H1 (cell line): ENCODE results near the gene SLFN13. TPM values are rescaled to one million over a fixed set of nuclear protein-coding genes. Genes with fewer than 3 reads are reported as not detected.

ENCODE experiments used
- JUND ChIP-seq: IDR thresholded peaks from 2 replicates; pipeline ENCODE4 v1.6.1; 2011; ENCODE audit warnings: mild to moderate bottlenecking, improper control_type of control experiment, low read length
- POLR2A ChIP-seq, 2 experiments: IDR thresholded peaks; 1 replicate in 1 of 2; 2 replicates in 1 of 2; pipeline ENCODE4 v1.6.1; 2011; ENCODE audit warnings: low read depth in 2 of 2, low read length in 2 of 2, mild to moderate bottlenecking in 2 of 2; ENCODE audit errors: control extremely low read depth in 1 of 2
- POLR2AphosphoS5 ChIP-seq: IDR thresholded peaks from 2 replicates; pipeline ENCODE4 v1.6.1; 2011; ENCODE audit warnings: low read depth, low read length
- TAF1 ChIP-seq: IDR thresholded peaks from 2 replicates; pipeline ENCODE4 v1.6.1; 2011; ENCODE audit warnings: mild to moderate bottlenecking, low read depth, low read length
- YY1 ChIP-seq: IDR thresholded peaks from 2 replicates; pipeline ENCODE4 v1.6.1; 2011; ENCODE audit warnings: low read depth, mild to moderate bottlenecking, low read length
- polyA plus RNA-seq, 7 experiments: library from polyadenylated mRNA; depleted of rRNA in 3 of 7; stranded (reverse) in 5 of 7; unstranded in 2 of 7; fragments of >200 nt in 5 of 7; fragments of 200-250 nt in 2 of 7; gene quantifications; 1 replicate in 5 of 7; 2 replicates in 1 of 7; 4 replicates in 1 of 7; pipeline versions ENCODE4 v1.2.1 to v1.2.3, GENCODE V29; 2011 to 2013; ENCODE audit warnings: missing spikeins in 2 of 7, mixed read lengths in 2 of 7
- total RNA-seq: library from RNA; stranded (reverse); fragmentation: NEBNext Ultra II Directional; extraction: Animal tissue kit (Norgen Biotek cat#: 25700); gene quantifications from 2 replicates; pipeline ENCODE4 v1.2.1, GENCODE V29; 2021

SLFN13 gene
- total and polyA plus RNA-seq, 2 of the 8 experiments (the other 6 are each of a cell fraction or from before 2014, with no cell fraction given), result 15.7 to 27.5 TPM

DNA sequence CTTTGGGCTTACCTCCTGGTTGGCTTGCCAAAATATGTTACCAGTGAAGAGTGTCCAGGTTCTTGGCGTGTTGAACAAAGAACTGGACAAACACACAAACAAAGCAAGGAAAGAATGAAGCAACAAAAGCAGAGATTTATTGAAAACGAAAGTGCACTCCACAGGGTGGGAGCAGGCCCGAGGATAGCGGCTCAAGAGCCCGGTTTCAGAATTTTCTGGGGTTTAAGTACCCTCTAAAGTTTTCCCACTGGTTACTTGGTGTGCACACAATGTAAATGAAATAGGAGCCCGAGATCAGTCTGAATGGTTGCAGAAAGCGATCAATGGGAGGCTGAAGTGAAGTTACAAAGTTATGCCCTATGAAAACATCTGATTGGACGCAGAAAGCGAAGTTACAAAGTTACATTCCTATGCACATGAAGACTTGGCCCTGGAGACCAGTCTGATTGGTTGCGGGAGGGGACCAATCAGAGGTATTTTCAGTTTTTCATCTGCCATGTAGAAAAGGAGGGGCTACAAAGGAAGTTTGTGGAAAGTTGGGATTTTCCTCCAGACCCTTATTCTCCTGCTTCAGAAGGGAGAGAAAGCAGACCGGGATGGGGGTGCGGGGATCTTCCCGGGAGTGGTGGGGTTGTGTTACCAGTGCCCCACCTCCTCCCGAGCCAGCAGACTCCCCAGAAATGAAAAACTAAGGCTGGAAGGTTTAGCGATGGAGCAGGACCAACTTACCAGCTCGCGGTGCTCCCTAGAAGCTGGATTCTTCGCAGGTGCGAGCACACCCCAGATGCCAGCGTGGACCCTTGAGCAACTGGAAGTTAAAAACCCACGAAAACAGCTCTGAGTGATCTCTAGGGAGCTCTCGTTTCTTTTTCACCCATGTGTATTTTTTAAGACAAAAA is 16.1 kb downstream of the SLFN13 start, which contains the start of gene SLFN12 (continued):
- TF ChIP-seq TAF1, result peak; percentile 79
- peak; percentile 44; the same call in 1 of the 2 replicates for TF ChIP-seq POLR2AphosphoS5
- TF ChIP-seq JUND, result no peak
- TF ChIP-seq POLR2A (IDR thresholded peaks at IDR 0.05; ENCODE audit: control extremely low read depth in 1 of 2, low read depth in 2 of 2, low read length in 2 of 2), result peak; percentile 43 to 86
- TF ChIP-seq YY1, result no peak
- TF ChIP-seq, all 59 proteins: peak for 8
